GM23248 (cell line): ENCODE data around the gene IQCC. TPM values are rescaled to one million over a fixed set of nuclear protein-coding genes. Genes with fewer than 3 reads are reported as not detected.
A peak's percentile ranks its signal among the peaks of the same experiment; 100 is the strongest.

Experiments
- DNase-seq: peaks from one replicate; pipeline ENCODE4 v3.0.0-alpha.2; 2015
- H2AFZ ChIP-seq: fragments of 200-600 bp; sonication (generic); 2 replicates; pipeline ENCODE4 v1.6.1; 2016; ENCODE audit warnings: antibody characterized with exemption
- H3F3A ChIP-seq: fragments of 200-600 bp; sonication (generic); 2 replicates; pipeline ENCODE4 v1.6.1; 2016; ENCODE audit warnings: mild to moderate bottlenecking, antibody characterized with exemption, mixed run types; ENCODE audit not compliant: insufficient read depth
- H3K27ac ChIP-seq: fragments of 200-600 bp; sonication (generic); 2 replicates; pipeline ENCODE4 v1.5.1; 2016; ENCODE audit warnings: mild to moderate bottlenecking
- H3K27me3 ChIP-seq: fragments of 200-600 bp; sonication (generic); replicated peaks from 2 replicates; pipeline ENCODE4 v1.6.1; 2016; ENCODE audit warnings: mild to moderate bottlenecking; ENCODE audit not compliant: insufficient read depth
- H3K36me3 ChIP-seq: fragments of 200-600 bp; sonication (generic); 2 replicates; pipeline ENCODE4 v1.6.1; 2016; ENCODE audit warnings: low read depth, mild to moderate bottlenecking
- H3K4me1 ChIP-seq: fragments of 200-600 bp; sonication (generic); 2 replicates; pipeline ENCODE4 v1.6.1; 2016; ENCODE audit warnings: mild to moderate bottlenecking; ENCODE audit not compliant: insufficient read depth
- H3K4me2 ChIP-seq: fragments of 200-600 bp; sonication (generic); one replicate; pipeline ENCODE4 v1.6.1; 2016; ENCODE audit warnings: mild to moderate bottlenecking; ENCODE audit not compliant: unreplicated experiment
- H3K4me3 ChIP-seq: fragments of 200-600 bp; sonication (generic); 2 replicates; pipeline ENCODE4 v1.5.1; 2016; ENCODE audit warnings: mild to moderate bottlenecking
- H3K79me2 ChIP-seq: fragments of 200-600 bp; sonication (generic); 2 replicates; pipeline ENCODE4 v1.6.1; 2016; ENCODE audit warnings: mild to moderate bottlenecking; ENCODE audit not compliant: insufficient read depth
- H3K9ac ChIP-seq: fragments of 200-600 bp; sonication (generic); 2 replicates; pipeline ENCODE4 v1.6.1; 2016; ENCODE audit warnings: mild to moderate bottlenecking
- H3K9me2 ChIP-seq: fragments of 200-600 bp; sonication (generic); 2 replicates; pipeline ENCODE4 v1.6.1; 2016; ENCODE audit warnings: mixed run types, mild to moderate bottlenecking, moderate library complexity; ENCODE audit not compliant: insufficient read depth
- H3K9me3 ChIP-seq: fragments of 200-600 bp; sonication (generic); one replicate; pipeline ENCODE4 v1.6.1; 2017; ENCODE audit warnings: low read depth
- H4K20me1 ChIP-seq: fragments of 200-600 bp; sonication (generic); 2 replicates; pipeline ENCODE4 v1.6.0; 2016; ENCODE audit not compliant: insufficient read depth
- EZH2 ChIP-seq: fragments of 200-600 bp; sonication (generic); IDR thresholded peaks from 2 replicates; pipeline ENCODE4 v1.6.1; 2018; ENCODE audit warnings: antibody characterized with exemption, mild to moderate bottlenecking; ENCODE audit not compliant: insufficient read depth, poor library complexity, severe bottlenecking
- EZH2phosphoT487 ChIP-seq: fragments of 200-600 bp; sonication (generic); IDR thresholded peaks from 2 replicates; pipeline ENCODE4 v1.6.1; 2018; ENCODE audit warnings: antibody characterized with exemption, moderate library complexity, mild to moderate bottlenecking, low read depth; ENCODE audit not compliant: insufficient read depth
- WGBS, 2 experiments: methylation state at CpG; one replicate each; pipeline ENCODE4 v1.1.6; 2015 to 2017; ENCODE audit warnings: low lambda C conversion rate in 2 of 2, low coverage in 1 of 2; ENCODE audit errors: missing lambda C conversion rate in 2 of 2; 5-methylcytosine and 5-hydroxymethylcytosine counted together
- in situ Hi-C: fragments of 300-500 bp; cut with MboI; formaldehyde crosslinking; loops from 2 replicates; pipeline ENCODE4 v1.15.0; 2020
- polyA plus RNA-seq: library from polyadenylated mRNA; unstranded; fragments of >200 nt; fragmentation: Nextera tagmentation; extraction: Ambion mirVana; gene quantifications from 2 replicates; pipeline ENCODE4 v1.2.1, GENCODE V29; 2016
- total RNA-seq: library from RNA; depleted of rRNA; stranded (reverse); fragments of >200 nt; shearing (Covaris generic); gene quantifications from 2 replicates; pipeline ENCODE4 v1.2.3, GENCODE V29; 2014

IQCC gene
- total and polyA plus RNA-seq, 2 experiments from 2014 or later: 0.97 to 2.2 TPM

GRCh38 chr1:32199043-32199716 is 6.3 kb upstream of the IQCC start:
- no peaks in the 10 kb centered on the region for H3K9me2 ChIP-seq
- no peak overlapping the region for H2AFZ ChIP-seq
- no peak overlapping the region for H3K4me2 ChIP-seq
- TF ChIP-seq EZH2: no peak
- TF ChIP-seq EZH2phosphoT487: no peak
- 23 to 24% methylated on average over 4 of the region's 4 CpGs for WGBS, 2 experiments
- no peaks in the 10 kb centered on the region for H3K9me3 ChIP-seq
- H3K4me3 ChIP-seq: no peak overlapping the region
- H3K27ac ChIP-seq: peak overlapping the region; percentile 96
- peaks cover 26% of the 10 kb centered on the region for H3K36me3 ChIP-seq
- peaks cover 31% of the 10 kb centered on the region for H3K4me1 ChIP-seq
- DNase-seq: no peak
- H4K20me1 ChIP-seq: no peaks in the 10 kb centered on the region
- no peaks in the 10 kb centered on the region for H3K27me3 ChIP-seq
- no peaks in the 10 kb centered on the region for H3K79me2 ChIP-seq
- peaks cover 57% of the 10 kb centered on the region for H3F3A ChIP-seq
- H3K9ac ChIP-seq: peak overlapping the region; percentile 92; the same call in 1 of the 2 replicates
- in situ Hi-C loops: no loop called here

GRCh38 chr1:32199717-32200072 is 5.8 kb upstream of the IQCC start:
- Histone ChIP-seq H3K4me2 (peak overlapping the region; percentile 93), H3K4me1 (peaks cover 31% of the 10 kb centered on the region), H3K27me3 (no peaks in the 10 kb centered on the region), H3F3A (peaks cover 51% of the 10 kb centered on the region), H3K9ac (peak overlapping the region; percentile 92), H3K36me3 (peaks cover 21% of the 10 kb centered on the region), H3K27ac (peak overlapping the region; percentile 96), H4K20me1 (no peaks in the 10 kb centered on the region), H3K79me2 (no peaks in the 10 kb centered on the region), H3K4me3 (peak overlapping the region; percentile 83), H3K9me3 (no peaks in the 10 kb centered on the region), H2AFZ (peak overlapping the region; percentile 85; the same call in 1 of the 2 replicates), H3K9me2 (no peaks in the 10 kb centered on the region)
- in situ Hi-C loops: no loop called here
- 19 to 21% methylated on average over 6 of the region's 6 CpGs for WGBS, 2 experiments
- peak; percentile 57 for DNase-seq
- no peak for TF ChIP-seq EZH2
- TF ChIP-seq EZH2phosphoT487: no peak

- H3K9me3 ChIP-seq: no peaks in the 10 kb centered on the region
- WGBS, 2 experiments: 0 to 2% methylated on average over 33 to 34 of the region's 34 CpGs
Observed at GRCh38 chr1:32200226-32201010, 5.1 kb upstream of the IQCC start, which contains the start of gene CCDC28B. Gene CCDC28B (plus strand): TSS chr1:32200595. CDS start chr1:32201936, 1,341 bp downstream.

GRCh38 chr1:32201011-32201855 is 4.2 kb upstream of the IQCC start:
- Histone ChIP-seq H3K27ac (peak overlapping the region; percentile 96), H2AFZ (peak overlapping the region; percentile 85)

More at GRCh38 chr1:32200226-32201010, 5.1 kb upstream of the IQCC start, which contains the start of gene CCDC28B:
- H3K79me2 ChIP-seq: no peaks in the 10 kb centered on the region
- peaks cover 45% of the 10 kb centered on the region for H3F3A ChIP-seq
- H3K4me2 ChIP-seq: peak within 1 kb of the TSS; percentile 93
- H3K9me2 ChIP-seq: no peaks in the 10 kb centered on the region
- peak within 1 kb of the TSS; percentile 83 for H3K4me3 ChIP-seq
- H3K36me3 ChIP-seq: peaks cover 14% of the 10 kb centered on the region
- in situ Hi-C loops: no loop called here
- H2AFZ ChIP-seq: peak within 1 kb of the TSS; percentile 85
- H3K27me3 ChIP-seq: no peaks in the 10 kb centered on the region
- no peaks in the 10 kb centered on the region for H4K20me1 ChIP-seq
- H3K27ac ChIP-seq: peak within 1 kb of the TSS; percentile 96
- H3K9ac ChIP-seq: peak within 1 kb of the TSS; percentile 92
- no peak for TF ChIP-seq EZH2phosphoT487
- TF ChIP-seq EZH2: no peak
- DNase-seq: peak; percentile 92
- H3K4me1 ChIP-seq: peaks cover 31% of the 10 kb centered on the region

More at GRCh38 chr1:32201011-32201855, 4.2 kb upstream of the IQCC start:
- no peaks in the 10 kb centered on the region for H3K9me3 ChIP-seq
- H3K4me2 ChIP-seq: peak overlapping the region; percentile 93
- peaks cover 37% of the 10 kb centered on the region for H3F3A ChIP-seq
- TF ChIP-seq EZH2phosphoT487 (no peak), EZH2 (no peak)
- no peaks in the 10 kb centered on the region for H3K27me3 ChIP-seq
- no peaks in the 10 kb centered on the region for H3K9me2 ChIP-seq
- WGBS, 2 experiments: 2% methylated on average over 26 of the region's 26 CpGs
- peak overlapping the region; percentile 83 for H3K4me3 ChIP-seq
- in situ Hi-C loops: no loop called here
- H3K79me2 ChIP-seq: no peaks in the 10 kb centered on the region
- peak overlapping the region; percentile 92 for H3K9ac ChIP-seq
- peaks cover 5% of the 10 kb centered on the region; the same call in 1 of the 2 replicates for H3K36me3 ChIP-seq
- H4K20me1 ChIP-seq: no peaks in the 10 kb centered on the region
- peak; percentile 85 for DNase-seq
- H3K4me1 ChIP-seq: peaks cover 27% of the 10 kb centered on the region
